Stimulated activated CD8-positive, alpha-beta memory T cell treated with anti-CD3 and anti-CD28 coated beads, Interleukin-2, amount 100 ng/mL, for 1 hour (primary cell): Measurements from ENCODE around the gene CACNA1E.

Experiments used
- DNase-seq, 2 donors: peaks; one replicate each; pipeline ENCODE4 v3.0.0-alpha.2; 2020; ENCODE audit warnings: low read depth in 2 of 2

The CACNA1E gene

DNA sequence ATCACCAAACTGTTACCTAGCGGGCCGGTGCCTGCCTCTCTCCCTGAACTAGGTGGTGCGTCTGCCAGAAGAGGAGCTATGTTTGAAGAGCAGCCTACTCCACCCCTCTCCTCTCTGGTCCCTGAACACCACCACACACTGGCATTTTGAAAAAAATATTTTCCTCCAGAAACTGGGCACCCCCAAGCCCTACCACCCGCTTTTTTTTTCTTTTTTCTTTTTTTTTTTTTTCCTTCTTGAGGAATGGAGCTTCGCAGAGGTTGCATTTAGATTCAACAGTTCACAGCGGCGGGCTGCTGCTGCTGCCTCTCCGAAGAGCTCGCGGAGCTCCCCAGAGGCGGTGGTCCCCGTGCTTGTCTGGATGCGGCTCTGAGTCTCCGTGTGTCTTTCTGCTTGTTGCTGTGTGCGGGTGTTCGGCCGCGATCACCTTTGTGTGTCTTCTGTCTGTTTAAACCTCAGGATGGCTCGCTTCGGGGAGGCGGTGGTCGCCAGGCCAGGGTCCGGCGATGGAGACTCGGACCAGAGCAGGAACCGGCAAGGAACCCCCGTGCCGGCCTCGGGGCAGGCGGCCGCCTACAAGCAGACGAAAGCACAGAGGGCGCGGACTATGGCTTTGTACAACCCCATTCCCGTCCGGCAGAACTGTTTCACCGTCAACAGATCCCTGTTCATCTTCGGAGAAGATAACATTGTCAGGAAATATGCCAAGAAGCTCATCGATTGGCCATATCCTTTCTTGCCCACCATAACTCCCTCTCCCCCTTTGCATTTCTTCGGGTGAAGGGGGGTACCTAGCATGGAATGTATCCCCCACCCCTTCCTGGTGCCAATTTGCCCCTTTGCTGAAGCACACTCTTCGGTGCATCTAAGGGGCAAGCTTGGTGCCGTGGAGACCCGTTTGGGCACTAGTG lies at the start of gene CACNA1E:
Gene CACNA1E (plus strand): TSS at position 233 of the 911 bp plus-strand sequence. CDS start 228 bp downstream, at position 461.
- DNase-seq, result no peak

DNA sequence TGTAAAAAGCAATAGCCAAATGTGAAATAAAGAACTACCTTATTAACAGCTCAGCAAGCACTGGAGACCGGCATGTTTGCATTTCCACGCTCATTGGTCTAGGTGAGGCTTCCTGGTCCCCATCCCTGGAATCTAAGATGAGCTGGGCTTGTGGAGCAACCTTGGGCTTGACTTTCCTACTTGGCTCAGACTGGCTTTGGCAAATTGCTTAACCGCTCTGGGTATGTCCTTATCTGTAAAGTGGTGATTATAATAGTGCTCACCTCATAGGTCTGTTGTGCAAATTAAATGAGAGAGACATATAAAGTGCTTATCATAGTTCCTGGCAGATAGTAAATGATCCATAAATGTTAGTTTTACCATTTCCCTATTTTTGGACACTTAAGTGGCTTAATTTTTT lies 49.4 kb upstream of the CACNA1E start:
- no peak for DNase-seq

DNA sequence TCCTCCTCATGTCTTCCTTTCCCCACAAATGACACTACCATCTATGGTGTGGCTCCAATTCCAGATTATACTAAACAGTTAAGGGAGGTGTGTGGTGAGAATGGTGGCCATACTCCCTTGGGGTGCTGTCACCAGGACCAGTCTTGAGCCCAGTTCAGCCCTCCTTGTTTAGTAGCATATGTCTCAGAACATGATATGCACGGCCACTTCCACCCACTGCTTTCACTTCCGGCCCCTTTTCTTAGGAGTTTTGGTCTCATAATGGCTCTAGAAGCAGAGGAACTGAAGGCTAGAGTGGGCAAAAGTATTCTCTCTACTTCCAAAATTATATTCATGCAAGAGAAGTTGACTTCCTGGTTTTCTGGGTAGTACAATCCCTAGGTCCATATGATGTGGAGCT lies 45.3 kb upstream of the CACNA1E start:
- no peak for DNase-seq

DNA sequence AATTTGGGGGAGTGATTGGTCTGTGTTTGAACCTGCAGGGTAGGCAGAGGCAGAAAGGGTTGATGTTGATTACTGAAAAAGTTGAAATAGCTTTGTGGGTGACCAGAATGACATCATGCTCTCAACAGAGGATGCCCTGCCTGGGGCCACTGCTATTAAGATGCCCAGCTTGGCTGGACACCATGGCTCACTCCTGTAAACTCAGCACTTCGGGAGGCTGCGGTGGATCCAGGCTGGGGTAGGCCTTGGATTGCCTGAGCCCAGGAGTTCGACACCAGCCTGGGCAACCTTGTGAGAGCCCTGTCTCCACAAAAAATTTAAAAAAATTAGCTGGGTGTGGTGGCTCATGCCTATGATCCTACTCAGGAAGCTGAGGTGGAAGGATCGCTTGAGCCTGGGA lies 42.8 kb upstream of the CACNA1E start:
- no peak for DNase-seq

DNA sequence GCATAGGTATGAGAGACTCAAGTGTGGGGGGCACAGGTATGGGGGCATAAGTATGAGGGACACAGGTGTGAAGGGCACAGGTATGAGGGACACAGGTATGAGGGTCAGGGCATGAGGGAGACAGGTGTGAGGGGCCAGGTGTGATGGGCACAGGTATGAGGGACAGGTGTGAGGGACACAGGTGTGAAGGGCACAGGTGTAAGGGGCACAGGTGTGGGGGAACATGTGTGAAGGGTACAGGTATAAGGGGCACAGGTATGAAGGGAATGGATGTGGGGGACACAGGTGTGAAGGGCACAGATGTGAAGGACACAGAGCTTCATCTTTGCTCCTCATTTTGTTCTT lies 41.2 kb upstream of the CACNA1E start:
- no peak for DNase-seq

DNA sequence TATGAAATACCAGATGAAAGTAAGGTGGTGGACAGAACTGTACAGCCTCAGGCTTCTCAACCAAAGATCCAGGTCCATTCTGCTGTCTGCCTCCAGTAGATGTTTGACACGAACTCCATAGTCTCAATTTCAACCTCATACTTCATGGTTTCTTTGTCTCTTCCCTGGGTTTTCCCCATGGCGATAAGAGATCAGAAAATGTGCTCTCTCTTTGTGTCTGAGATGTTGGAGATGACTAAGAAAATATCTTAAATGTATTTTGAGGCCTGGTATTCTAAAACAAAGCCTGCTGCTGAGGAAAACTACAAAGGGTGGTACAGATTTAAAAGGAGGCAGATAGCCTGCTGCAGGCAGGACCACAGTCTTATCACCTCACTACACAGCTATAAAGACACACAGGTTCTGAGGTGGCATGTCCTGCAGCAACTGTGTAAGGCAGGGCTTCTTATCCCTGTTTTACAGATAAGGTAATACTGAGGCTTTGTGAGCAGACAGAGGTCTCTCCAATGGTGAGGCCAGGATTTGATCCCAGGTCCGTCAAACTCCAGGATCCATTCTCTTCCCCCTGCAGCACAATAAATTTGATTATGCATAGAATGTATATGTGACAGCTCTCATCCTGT lies 40.0 kb upstream of the CACNA1E start:
- no peak for DNase-seq

DNA sequence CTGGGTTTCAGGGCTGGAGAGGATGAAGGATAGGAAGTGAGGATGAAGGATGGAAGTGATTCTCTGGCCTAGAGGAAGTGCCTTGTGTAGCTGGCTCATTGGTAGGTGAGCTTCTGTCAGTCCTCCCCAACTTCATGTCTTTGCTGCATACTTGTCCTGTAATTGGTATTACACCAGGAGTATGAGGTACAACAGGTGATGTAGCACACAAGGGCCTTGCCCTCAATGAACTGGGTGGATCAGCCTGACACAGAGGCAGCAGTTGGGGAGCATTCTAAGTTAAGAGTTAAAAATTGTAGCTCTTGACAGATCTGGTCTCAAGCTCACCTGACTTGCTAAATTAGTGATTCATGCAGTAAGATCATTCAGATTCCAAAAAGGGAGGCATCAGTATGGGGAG lies 37.9 kb upstream of the CACNA1E start:
- no peak for DNase-seq

DNA sequence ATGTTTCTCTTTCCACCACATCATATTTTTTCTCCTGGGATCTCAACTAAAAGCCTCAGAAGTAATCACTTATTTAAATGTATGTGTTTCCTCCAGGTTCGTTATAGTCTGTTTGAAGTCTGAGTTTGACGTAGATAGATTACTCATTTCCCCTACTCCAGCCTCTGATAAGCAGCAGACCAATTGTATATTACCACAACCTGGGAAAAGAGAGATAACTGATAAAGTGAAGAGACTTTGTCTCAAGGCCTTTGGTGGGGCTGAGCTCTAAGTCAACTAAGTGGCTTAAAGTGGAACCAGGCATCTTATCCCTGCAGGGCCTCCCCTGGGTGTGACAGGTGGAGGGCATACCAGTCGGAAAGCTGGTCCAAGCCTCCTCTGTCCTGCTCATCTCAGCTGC lies 34.9 kb upstream of the CACNA1E start:
- DNase-seq, result no peak

DNA sequence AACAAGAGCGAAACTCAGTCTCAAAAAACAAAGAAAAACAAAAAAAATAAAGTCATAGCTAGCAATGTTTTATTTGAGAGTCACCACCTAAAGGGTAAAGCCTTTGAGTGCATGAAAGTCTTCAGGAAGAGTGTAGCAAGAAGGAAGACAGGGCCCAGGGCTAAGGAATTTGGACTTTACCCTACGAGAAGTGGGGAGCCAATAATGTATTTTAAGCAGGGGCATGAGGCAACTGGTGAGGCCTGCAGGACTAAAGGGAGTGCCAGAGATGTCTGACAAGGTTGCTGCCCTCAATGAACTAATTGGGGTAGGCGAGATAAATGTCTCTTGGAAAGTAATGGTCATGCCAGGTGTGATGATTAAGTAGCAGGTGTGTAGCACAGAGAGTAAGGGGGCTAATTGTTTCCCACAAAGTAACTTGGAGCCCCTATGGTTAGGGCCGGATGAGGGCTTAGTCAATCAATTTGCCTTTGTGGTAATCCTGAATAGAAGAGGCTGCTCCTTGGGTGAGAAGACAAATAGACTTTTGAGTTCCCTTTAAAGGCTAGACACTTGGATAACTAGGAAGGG lies 31.6 kb upstream of the CACNA1E start:
- DNase-seq, result no peak

DNA sequence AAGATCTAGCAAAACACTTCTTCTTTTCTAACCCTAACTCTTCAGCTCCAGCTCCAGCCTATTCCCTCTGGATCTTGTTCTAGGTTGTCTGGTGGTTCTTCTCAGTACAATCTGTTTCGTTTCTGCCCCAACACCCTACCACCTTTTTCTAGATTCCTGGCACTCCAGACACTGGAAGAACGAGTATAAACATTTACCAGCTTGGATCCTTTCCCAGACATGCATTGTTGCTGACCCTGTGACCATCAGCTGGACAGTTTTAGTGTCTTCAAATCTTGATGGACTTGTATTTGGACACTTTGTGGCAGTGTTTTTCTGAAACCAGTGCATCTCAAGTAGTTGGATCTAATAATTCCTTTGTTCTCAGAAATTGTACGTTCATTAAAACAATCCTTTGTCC lies 30.6 kb upstream of the CACNA1E start:
- DNase-seq, result no peak

DNA sequence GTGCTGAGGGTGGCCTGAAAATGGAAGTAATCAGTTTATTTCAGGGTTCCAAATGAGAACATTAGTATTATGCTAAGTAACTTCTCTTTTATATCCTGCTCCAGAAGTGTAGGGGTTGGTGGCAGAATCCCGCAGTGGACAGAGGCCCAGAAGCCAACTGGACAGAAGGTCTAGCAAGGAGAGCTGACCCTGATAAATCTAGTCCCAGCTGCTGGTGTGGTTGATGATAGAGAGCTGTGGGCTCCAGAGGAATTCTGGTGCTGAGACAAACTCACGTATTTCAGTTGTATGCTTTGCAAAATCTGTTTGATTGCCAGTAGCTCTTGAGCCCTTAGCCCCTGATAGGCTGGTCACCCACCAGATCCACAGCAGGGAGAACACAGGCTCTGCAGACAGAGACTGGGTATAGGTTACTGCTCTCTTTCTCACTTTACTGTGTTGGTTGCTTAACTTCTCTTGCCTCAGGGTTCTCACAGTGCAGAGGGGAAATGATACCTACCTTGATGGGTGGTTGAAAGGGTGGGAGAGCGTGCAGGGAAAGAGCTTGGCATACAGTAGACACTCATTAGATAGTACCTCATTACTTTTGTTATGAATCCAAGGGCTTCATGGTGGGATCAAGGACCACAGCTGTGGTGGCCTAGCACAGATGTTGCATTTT lies 29.6 kb upstream of the CACNA1E start:
- DNase-seq, result no peak

DNA sequence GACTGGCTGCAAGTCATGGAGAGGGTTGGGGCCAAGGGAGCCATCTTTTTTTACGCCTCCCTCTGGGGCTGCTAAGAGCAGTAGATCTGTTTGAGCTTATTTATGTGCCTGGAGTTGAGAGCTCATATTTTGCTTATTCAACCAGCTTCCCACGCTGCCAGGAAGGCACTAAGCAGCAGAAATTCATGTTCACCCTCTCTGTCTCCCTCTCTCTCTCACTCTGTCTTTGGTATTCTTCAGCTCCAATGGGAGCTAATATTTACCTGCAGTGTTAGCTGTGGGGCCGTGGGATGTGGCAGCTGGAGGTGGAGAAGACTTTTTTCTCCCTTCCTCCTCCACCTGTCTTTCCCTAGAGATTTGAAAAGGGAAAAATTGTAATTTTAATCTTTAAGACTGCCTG lies 26.8 kb upstream of the CACNA1E start:
- no peak for DNase-seq

DNA sequence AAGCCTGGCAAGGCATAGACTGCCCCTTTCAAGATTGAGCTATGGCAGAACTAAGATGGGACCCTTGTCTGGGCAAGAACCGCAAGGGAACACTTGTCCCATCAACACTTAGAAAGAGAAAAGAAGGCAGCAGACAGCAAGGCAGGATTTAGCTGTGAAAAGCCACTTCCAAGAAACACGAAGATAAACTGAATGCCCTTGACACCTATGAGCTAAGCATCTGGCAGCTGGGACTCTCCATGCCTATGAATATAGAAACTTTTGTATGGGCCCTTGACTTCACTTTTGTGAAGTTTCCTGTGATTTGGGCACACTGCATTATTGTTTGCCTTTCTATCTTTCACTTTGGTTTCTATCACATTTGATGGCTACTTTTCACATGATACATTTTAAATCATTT lies 24.9 kb upstream of the CACNA1E start:
- no peak for DNase-seq

DNA sequence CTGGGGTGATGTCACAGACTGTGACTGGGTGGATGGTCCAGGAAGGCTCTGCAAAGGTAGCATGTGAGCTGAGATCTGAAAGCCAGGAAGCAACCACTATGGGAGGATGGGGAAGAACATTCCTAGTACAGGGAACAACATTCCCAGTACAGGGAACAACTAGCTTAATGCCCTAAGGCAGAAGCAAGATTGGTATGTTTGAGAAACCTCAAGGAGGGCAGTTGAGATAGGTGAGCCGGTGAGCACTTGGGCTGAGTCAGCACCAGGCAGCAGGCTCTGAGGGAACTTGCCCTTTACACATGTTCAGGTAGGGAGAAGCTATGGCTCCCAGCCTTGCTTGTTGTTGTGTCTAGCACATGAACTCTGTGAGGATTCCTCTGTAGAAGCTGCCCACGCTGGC lies 24.2 kb upstream of the CACNA1E start:
- DNase-seq, result no peak

DNA sequence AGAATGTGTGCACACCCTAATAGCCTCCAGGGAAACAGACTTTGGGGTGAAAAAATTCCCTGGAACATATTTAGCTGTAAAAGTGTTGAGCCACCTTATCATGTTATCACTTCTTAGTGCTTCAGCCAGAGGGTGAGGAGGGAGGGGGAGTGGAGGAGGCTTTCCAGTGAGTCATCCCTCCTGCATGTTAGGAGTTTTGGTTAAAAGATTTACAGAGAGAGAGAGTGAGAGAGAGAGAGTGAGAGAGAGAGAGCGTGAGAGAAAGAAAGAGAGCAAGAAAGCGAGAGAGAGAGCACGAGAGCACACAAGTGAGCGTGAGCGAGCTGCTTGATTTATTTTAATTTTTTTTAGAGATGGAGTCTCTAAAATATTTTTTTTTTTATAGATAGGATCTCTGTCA lies 13.5 kb upstream of the CACNA1E start:
- DNase-seq, result no peak

DNA sequence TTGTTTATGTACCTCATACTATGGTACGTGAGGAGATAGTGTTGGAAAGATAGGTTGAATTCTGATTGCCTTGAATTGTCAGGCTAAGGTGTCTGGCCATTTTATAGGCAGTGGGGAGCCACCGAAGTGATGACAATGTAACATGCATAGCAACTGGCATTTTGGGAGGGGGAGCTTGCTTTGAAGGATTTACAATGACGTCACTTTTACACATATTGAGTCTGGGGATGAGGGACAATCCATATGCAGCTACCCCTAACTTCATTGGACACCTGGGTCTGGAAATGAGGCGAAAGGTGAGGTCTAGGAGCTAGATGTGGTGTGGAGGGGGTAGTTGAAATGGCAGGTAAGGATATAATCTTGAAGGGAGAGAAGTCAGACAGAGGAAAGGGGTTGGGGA lies 7.7 kb upstream of the CACNA1E start:
- DNase-seq, result no peak

DNA sequence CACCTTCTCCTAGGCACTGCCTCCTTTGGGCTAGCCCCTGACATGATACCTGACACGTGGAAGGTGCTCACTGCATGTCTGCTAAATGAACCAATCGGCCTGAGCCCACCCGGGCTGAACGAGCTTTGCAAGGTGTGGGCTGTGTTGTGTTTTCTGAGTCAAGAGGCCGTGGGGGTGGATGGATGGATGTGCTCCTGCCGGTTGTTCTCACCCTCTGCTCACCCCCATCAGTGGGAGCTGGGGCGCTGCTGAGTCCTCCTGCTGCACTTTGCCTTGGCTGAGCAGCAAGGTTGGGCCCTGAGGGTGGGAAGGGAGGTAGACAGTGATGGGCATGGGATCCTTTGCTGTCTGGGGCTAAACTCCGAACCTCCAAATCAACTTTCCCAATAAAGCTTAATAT lies 6.7 kb upstream of the CACNA1E start:
- no peak for DNase-seq

DNA sequence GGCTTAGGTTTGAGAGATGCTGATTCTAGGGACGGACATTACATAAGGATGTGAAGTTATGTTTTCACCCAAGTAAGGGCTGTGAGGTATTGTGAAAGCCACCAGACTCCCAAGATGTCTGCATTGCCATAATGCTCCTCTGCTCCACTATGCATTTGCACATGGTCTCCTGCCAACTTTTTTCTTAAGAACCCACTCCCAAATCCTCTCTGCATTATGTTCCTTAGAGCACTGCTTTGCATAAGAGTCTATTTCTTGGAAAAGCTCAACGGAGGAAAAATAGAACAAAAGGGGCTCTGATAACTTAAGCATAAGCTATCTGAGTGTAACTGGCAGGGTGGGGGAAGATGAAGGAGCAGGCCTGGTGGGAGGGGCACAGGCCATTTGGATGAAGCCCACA lies 5.0 kb upstream of the CACNA1E start:
- no peak for DNase-seq

DNA sequence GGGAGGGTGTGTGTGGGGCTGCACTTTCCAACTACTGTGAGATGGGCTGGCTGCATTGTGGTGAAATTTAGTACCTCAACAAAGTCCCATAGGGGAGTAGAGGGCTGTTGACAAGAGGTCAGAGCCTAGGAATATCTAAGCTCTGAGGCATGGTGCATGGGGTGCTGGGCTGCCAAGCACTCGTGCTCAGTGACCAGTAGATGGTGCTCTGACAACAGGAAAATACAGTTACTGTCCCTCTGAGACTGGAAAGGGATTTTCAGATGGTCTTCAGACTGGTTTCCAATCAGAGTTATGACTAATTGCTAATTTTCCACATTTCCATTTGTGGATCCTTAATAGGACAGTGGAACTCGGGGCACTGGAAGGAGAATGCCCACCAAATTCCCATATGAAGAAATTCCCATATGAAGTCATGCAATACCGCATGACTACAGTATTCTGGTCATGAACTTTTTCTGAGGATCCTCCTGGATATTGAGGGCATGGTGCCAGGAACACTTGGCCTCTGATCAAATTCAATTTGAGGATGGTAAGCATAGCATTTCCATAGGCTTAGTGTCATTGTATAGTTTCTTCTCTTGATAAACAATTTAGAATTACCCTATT lies 4.1 kb upstream of the CACNA1E start:
- no peak for DNase-seq

DNA sequence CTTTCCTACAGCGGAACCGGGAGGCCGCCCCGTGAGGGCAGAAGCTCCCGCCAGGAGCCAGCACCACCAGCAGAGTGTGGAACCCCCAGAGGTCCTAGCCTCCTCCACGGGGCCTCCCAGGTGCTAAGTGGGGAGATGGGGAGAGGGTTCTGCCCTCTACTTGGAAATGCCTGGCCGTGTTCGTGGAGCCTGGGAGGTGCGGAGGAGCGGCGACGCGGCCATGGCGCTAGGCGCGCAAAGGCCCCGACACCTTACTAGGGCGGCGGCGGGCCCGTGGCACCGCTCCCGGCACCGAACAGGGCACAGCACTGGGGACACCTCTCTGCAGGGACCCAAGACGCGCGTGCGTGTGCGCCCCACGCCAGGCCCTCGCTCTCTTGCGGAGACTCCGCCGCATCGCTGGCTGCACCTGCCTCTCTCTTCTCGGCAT lies 1.3 kb upstream of the CACNA1E start:
- DNase-seq, result no peak

DNA sequence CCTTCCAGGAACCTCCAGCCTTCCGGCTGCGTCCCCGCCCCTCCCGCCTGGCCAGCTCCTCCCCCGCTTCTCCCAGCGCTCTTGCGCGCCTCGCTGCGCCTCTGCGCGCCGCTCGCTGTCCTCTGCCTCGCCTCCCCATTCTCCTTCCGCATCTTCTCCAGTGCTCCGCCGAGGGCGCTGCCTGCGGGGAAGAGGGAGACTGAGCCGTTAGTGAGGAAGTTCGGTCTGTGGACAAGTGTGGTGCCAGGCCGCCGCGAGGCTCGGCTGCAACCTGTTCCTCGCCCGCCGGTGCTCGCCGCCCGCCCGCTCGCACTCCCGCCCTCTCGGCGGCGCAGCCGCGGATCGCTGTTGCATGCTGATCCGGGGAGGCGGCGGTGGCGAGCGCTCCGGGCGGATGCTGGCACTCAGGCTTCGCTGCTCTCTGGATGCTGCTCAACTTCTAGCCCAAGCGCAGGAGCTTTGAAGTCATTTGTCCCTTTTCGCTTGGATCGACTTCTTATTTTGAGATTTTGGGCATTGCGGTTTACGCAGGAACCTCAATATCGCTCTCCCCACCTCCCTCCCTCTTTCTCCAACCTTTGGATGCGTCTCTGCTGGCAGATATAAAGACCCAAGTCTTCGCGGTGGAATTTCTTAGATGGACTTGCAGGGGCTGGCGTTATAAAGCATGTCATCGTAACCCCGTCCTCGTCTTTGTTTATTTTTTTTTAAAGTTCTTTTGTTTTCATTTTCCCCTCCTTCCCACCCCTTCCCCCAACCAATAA lies 614 bp upstream of the CACNA1E start:
- no peak for DNase-seq
